HepG2 (cell line): ENCODE data around the gene DENND2A. TPM values are rescaled to one million over a fixed set of nuclear protein-coding genes. Genes with fewer than 3 reads are reported as not detected.
A peak's percentile ranks its signal among the peaks of the same experiment; 100 is the strongest.

Source experiments
- AGO1 ChIP-seq: fragments of 200-400 bp; formaldehyde crosslinking; IDR thresholded peaks from 2 replicates; pipeline ENCODE4 v1.6.1; 2017; ENCODE audit warnings: mild to moderate bottlenecking, low read depth, low read length, moderate library complexity; ENCODE audit not compliant: poor library complexity, severe bottlenecking
- BRCA1 ChIP-seq: sonication (generic); formaldehyde crosslinking; IDR thresholded peaks from 2 replicates; pipeline ENCODE4 v1.4.0; 2020; ENCODE audit warnings: missing genetic modification reagents
- ETV6 ChIP-seq: sonication (generic); formaldehyde crosslinking; conservative IDR thresholded peaks from 2 replicates; pipeline ENCODE4 v1.4.0; 2020; ENCODE audit warnings: missing genetic modification reagents
- FOXK2 ChIP-seq: fragments of 450-650 bp; IDR thresholded peaks from 2 replicates; pipeline ENCODE4 v1.6.1; 2016
- HINFP ChIP-seq: sonication (generic); formaldehyde crosslinking; IDR thresholded peaks from 2 replicates; pipeline ENCODE4 v1.4.0; 2020; ENCODE audit warnings: low read depth, mild to moderate bottlenecking, missing genetic modification reagents
- KLF6 ChIP-seq: IDR thresholded peaks from 2 replicates; pipeline ENCODE4 v1.8.0; 2016; ENCODE audit warnings: missing biosample characterization, missing genetic modification reagents
- POLR2G ChIP-seq: fragments of 200-400 bp; formaldehyde crosslinking; IDR thresholded peaks from 2 replicates; pipeline ENCODE4 v1.6.1; 2018; ENCODE audit warnings: mild to moderate bottlenecking, low read depth, low read length, moderate library complexity
- SNAPC4 ChIP-seq: sonication (generic); formaldehyde crosslinking; IDR thresholded peaks from 2 replicates; pipeline ENCODE4 v1.4.0; 2020; ENCODE audit warnings: mild to moderate bottlenecking, missing genetic modification reagents
- SP1 ChIP-seq, 2 experiments: fragments of 450-650 bp in 1 of 2; sonication (generic) in 1 of 2; formaldehyde crosslinking in 1 of 2; IDR thresholded peaks; 2 replicates each; pipeline versions ENCODE4 v1.4.0 to v1.6.1; 2016 to 2020; ENCODE audit warnings: missing genetic modification reagents in 1 of 2
- TAF1 ChIP-seq: sonication (generic); formaldehyde crosslinking; IDR thresholded peaks from 2 replicates; pipeline ENCODE4 v1.4.0; 2020; ENCODE audit warnings: missing genetic modification reagents
- TSC22D2 ChIP-seq: sonication (generic); formaldehyde crosslinking; IDR thresholded peaks from 2 replicates; pipeline ENCODE4 v1.5.1; 2020; ENCODE audit warnings: missing genetic modification reagents, mild to moderate bottlenecking, borderline replicate concordance
- ZMYM3 ChIP-seq: sonication (generic); formaldehyde crosslinking; IDR thresholded peaks from 2 replicates; pipeline ENCODE4 v1.5.1; 2020; ENCODE audit warnings: mild to moderate bottlenecking, missing genetic modification reagents
- ZNF280D ChIP-seq: sonication (generic); formaldehyde crosslinking; IDR thresholded peaks from 2 replicates; pipeline ENCODE4 v1.5.1; 2020; ENCODE audit warnings: mild to moderate bottlenecking, missing genetic modification reagents
- ZNF337 ChIP-seq: sonication (generic); formaldehyde crosslinking; IDR thresholded peaks from 2 replicates; pipeline ENCODE4 v1.5.1; 2020; ENCODE audit warnings: missing genetic modification reagents, low read depth, mild to moderate bottlenecking, borderline replicate concordance
- ZNF550 ChIP-seq: sonication (generic); formaldehyde crosslinking; IDR thresholded peaks from 2 replicates; pipeline ENCODE4 v1.4.0; 2020; ENCODE audit warnings: mild to moderate bottlenecking, missing genetic modification reagents, borderline replicate concordance
- ZNF720 ChIP-seq: sonication (generic); formaldehyde crosslinking; IDR thresholded peaks from 2 replicates; pipeline ENCODE4 v1.4.0; 2020; ENCODE audit warnings: missing genetic modification reagents
- ZNF747 ChIP-seq: sonication (generic); formaldehyde crosslinking; IDR thresholded peaks from 2 replicates; pipeline ENCODE4 v1.8.1; 2023; ENCODE audit warnings: missing genetic modification reagents, mild to moderate bottlenecking, borderline replicate concordance
- ZNF772 ChIP-seq: sonication (generic); formaldehyde crosslinking; IDR thresholded peaks from 2 replicates; pipeline ENCODE4 v1.5.0; 2020; ENCODE audit warnings: mild to moderate bottlenecking, missing genetic modification reagents
- ZNF879 ChIP-seq: sonication (generic); formaldehyde crosslinking; IDR thresholded peaks from 2 replicates; pipeline ENCODE4 v1.8.1; 2023; ENCODE audit warnings: missing genetic modification reagents
- polyA plus RNA-seq, 8 experiments: library from polyadenylated mRNA; depleted of rRNA in 3 of 8; stranded (reverse) in 7 of 8; unstranded in 1 of 8; fragments of >200 nt; fragmentation: Illumina TruSeq in 4 of 8; extraction: Trizol in 4 of 8; gene quantifications; 2 replicates each; pipeline versions ENCODE4 v1.2.1 to v1.2.3, GENCODE V29; 2011 to 2016; ENCODE audit warnings: low read depth in 4 of 8, missing spikeins in 1 of 8, mixed read lengths in 1 of 8; ENCODE audit not compliant: insufficient read depth in 1 of 8
- total RNA-seq, 5 experiments: library from RNA; depleted of rRNA; stranded (reverse); fragments of >200 nt; fragmentation: Illumina TruSeq; extraction: Trizol; gene quantifications; 2 replicates each; pipeline ENCODE4 v1.2.3, GENCODE V29; 2016; ENCODE audit warnings: low read depth in 1 of 5

DENND2A gene
- total and polyA plus RNA-seq, 2 of the 13 experiments (the other 11 are each of a cell fraction or from before 2014, with no cell fraction given): not detected

GRCh38 chr7:140517546-140518369 lies 122.9 kb downstream of the DENND2A start (continued):
- no peak for TF ChIP-seq ZNF280D
- no peak for TF ChIP-seq ZNF550
- TF ChIP-seq ZNF337 (CRISPR knock-in tag): no peak
- TF ChIP-seq TSC22D2 (CRISPR knock-in tag): no peak
- TF ChIP-seq ZMYM3 (CRISPR knock-in tag): 0 out of 2 replicates have a peak, but pooled peaks have one; percentile 25
- no peak for TF ChIP-seq POLR2G
- no peak for TF ChIP-seq KLF6 (CRISPR knock-in tag)
- TF ChIP-seq SNAPC4: no peak
- 0 out of 2 replicates have a peak, but pooled peaks have one; percentile 24 for TF ChIP-seq ETV6 (CRISPR knock-in tag)
- TF ChIP-seq FOXK2: no peak
- no peak for TF ChIP-seq ZNF747 (CRISPR knock-in tag)
- no peak for TF ChIP-seq AGO1
- TF ChIP-seq ZNF879 (CRISPR knock-in tag): no peak
- no peak for TF ChIP-seq BRCA1 (CRISPR knock-in tag)
- TF ChIP-seq ZNF772 (CRISPR knock-in tag): no peak
- TF ChIP-seq TAF1 (CRISPR knock-in tag): no peak
- TF ChIP-seq HINFP (CRISPR knock-in tag): 0 out of 2 replicates have a peak, but pooled peaks have one; percentile 37
- no peak for TF ChIP-seq SP1 (IDR thresholded peaks at IDR 0.05)
- TF ChIP-seq SP1 (CRISPR knock-in tag; IDR thresholded peaks at IDR 0.05): 0 out of 2 replicates have a peak, but pooled peaks have one; percentile 33
- TF ChIP-seq ZNF720: no peak
